Activated B cell treated with CpG ODN at 0.5 μM for 24 hours (primary cell): ENCODE results near the gene HERC5. TPM values are rescaled to one million over a fixed set of nuclear protein-coding genes. Genes with fewer than 3 reads are reported as not detected.

ENCODE experiments used
- ATAC-seq: fragments of 200-7000 bp; cut with Tn5 transposase; one replicate; pipeline ENCODE4 v1.10.0; 2021; ENCODE audit warnings: low read depth, mild to moderate bottlenecking, moderate library complexity
- CTCF ChIA-PET: fragments of 350-600 bp; sonication (Branson Sonifier 250); formaldehyde crosslinking; loops from one replicate; lab custom pipeline; 2021; ENCODE audit warnings: antibody characterized with exemption; lab: Charles Lee
- POLR2A ChIA-PET: fragments of 350-600 bp; sonication (Branson Sonifier 250); formaldehyde crosslinking; loops from one replicate; lab custom pipeline; 2021; ENCODE audit warnings: antibody characterized with exemption; lab: Charles Lee
- DNase-seq: peaks from one replicate; pipeline ENCODE4 v3.0.0; 2022
- H3K27ac Mint-ChIP-seq: one replicate; pipeline ENCODE4 v1.8.0; 2020; ENCODE audit warnings: mixed read lengths
- H3K27me3 Mint-ChIP-seq: one replicate; pipeline ENCODE4 v1.8.0; 2021; ENCODE audit warnings: mixed read lengths
- H3K36me3 Mint-ChIP-seq: one replicate; pipeline ENCODE4 v1.8.0; 2021; ENCODE audit warnings: low read depth, mixed read lengths
- H3K4me1 Mint-ChIP-seq: one replicate; pipeline ENCODE4 v1.8.0; 2021; ENCODE audit warnings: mixed read lengths
- H3K4me3 Mint-ChIP-seq: one replicate; pipeline ENCODE4 v1.8.0; 2020; ENCODE audit warnings: mild to moderate bottlenecking, mixed read lengths
- H3K9me3 Mint-ChIP-seq: one replicate; pipeline ENCODE4 v1.8.0; 2020; ENCODE audit warnings: mixed read lengths
- intact Hi-C: fragments of 100-400 bp; cut with micrococcal nuclease; formaldehyde crosslinking; loops from one replicate; pipeline ENCODE4 v1.15.1; 2024
- total RNA-seq: library from RNA; stranded (reverse); gene quantifications from 2 replicates; pipeline ENCODE4 v1.2.3, GENCODE V29; 2022
- TF ChIP-seq, protein P1 (sequence below): fragments of 200-600 bp; IDR thresholded peaks from one replicate; pipeline ENCODE4 v1.8.0; 2022; ENCODE audit warnings: antibody characterized with exemption, mild to moderate bottlenecking

The HERC5 gene
- total RNA-seq, 1 donor from 2014 or later, result 4.8 TPM

DNA sequence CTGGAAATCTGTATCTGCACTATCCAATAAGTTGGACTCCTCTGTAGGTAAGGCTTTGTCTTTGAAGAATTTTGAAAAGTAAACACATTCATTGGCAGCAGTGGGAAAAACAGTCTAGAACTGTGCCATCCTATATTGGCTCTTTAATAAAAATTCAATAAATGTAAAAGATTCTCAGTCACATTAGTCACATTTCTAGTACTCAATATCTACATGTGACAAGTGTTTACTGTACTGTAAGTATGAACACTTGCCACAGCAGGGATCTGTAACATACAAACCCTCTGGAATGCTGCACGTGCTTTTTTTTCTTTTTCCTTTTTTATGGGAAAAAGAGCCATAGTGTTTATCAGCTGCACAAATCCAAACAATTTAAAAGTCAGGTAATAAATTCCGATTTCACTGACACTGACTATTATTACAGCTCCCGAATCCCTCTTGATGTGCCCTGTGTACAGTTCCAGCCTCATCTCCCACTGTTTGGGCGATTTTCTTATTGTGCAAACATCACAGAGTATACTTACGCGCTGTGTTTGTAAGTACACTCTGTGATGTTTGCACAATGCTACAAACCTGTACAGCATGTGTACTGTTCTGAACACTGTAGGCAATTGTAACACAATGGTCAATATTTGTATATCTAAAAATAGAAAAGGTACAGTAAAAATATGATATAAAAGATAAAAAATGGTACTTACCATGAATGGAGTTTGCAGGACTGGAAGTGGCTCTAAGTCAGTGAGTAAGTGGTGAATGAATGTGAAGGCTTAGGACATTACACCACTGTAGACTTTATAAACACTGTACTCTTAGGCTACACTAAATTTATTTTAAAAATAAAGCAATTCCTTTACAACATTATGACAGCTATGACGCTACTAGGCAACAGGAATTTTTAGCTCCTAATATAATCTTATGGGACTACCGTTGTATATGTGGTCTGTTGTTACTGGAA, 57.9 kb downstream of the HERC5 start:
- Mint-ChIP-seq H3K4me3 (no peak overlapping the region), H3K27ac (no peak overlapping the region), H3K36me3 (peaks cover 2% of the 10 kb centered on the region), H3K9me3 (no peaks in the 10 kb centered on the region), H3K4me1 (no peaks in the 10 kb centered on the region), H3K27me3 (no peaks in the 10 kb centered on the region)
- ATAC-seq (no peak), DNase-seq (no peak)
- TF ChIP-seq, protein P1, sequence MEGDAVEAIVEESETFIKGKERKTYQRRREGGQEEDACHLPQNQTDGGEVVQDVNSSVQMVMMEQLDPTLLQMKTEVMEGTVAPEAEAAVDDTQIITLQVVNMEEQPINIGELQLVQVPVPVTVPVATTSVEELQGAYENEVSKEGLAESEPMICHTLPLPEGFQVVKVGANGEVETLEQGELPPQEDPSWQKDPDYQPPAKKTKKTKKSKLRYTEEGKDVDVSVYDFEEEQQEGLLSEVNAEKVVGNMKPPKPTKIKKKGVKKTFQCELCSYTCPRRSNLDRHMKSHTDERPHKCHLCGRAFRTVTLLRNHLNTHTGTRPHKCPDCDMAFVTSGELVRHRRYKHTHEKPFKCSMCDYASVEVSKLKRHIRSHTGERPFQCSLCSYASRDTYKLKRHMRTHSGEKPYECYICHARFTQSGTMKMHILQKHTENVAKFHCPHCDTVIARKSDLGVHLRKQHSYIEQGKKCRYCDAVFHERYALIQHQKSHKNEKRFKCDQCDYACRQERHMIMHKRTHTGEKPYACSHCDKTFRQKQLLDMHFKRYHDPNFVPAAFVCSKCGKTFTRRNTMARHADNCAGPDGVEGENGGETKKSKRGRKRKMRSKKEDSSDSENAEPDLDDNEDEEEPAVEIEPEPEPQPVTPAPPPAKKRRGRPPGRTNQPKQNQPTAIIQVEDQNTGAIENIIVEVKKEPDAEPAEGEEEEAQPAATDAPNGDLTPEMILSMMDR, result no peak
- ChIA-PET POLR2A (interaction anchor here (0.9 to 1.3 kb wide), 2 partner anchors 231 to 296 kb away, joined by 5 to 14 read pairs; partner anchors contain the start of gene PPM1K), CTCF (interaction anchor here (0.6 to 11.5 kb wide), 24 partner anchors 8 to 493 kb away, joined by 3 to 201 read pairs (median 4); partner anchors contain the start of genes HERC5, HERC6 and PPM1K)
- intact Hi-C loops, result loop anchor here (1.0 to 2.0 kb wide), 4 partner anchors 146 to 662 kb away; no protein-coding TSS in a partner anchor

DNA sequence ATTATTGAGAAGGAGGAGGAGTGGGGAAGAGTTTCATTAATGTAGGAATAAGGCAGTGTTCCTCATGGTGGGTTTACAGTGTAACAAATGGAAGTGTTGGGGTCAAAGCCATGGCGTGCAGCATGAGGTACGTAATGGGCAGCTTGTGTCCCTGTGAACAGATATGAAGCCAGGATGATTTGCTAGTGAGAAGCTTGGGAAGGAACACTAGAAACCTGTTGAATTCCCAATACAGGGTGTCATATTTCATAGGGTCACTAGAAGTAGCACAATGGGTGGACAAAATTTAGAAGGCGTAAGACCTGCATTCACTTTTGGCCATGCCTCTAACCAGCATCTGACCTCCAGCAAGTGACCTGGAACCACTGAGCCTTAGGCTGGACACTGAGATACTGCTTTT, 59.8 kb downstream of the HERC5 start:
- no peaks in the 10 kb centered on the region for H3K4me1 Mint-ChIP-seq
- POLR2A ChIA-PET, result no interaction called here
- ATAC-seq (no peak), DNase-seq (no peak)
- intact Hi-C loops, result loop anchor here (2.0 kb wide), 1 partner anchor 838 kb away; no protein-coding TSS in a partner anchor
- no peaks in the 10 kb centered on the region for H3K27me3 Mint-ChIP-seq
- H3K4me3 Mint-ChIP-seq, result no peak overlapping the region
- peaks cover 16% of the 10 kb centered on the region for H3K36me3 Mint-ChIP-seq
- CTCF ChIA-PET, result interaction anchor here (0.6 to 11.5 kb wide), 8 partner anchors 8 to 526 kb away, joined by 3 to 201 read pairs (median 4); no protein-coding TSS in a partner anchor
- TF ChIP-seq, protein P1, result no peak
- H3K9me3 Mint-ChIP-seq, result no peaks in the 10 kb centered on the region
- H3K27ac Mint-ChIP-seq, result no peak overlapping the region

GRCh38 chr4:88517825-88518224, 60.9 kb downstream of the HERC5 start:
- no peaks in the 10 kb centered on the region for H3K27me3 Mint-ChIP-seq
- DNase-seq (no peak), ATAC-seq (no peak)
- peaks cover 10% of the 10 kb centered on the region for H3K4me1 Mint-ChIP-seq
- H3K36me3 Mint-ChIP-seq, result peaks cover 21% of the 10 kb centered on the region
- intact Hi-C loops, result loop anchor here (2.0 kb wide), 1 partner anchor 839 kb away; no protein-coding TSS in a partner anchor
- CTCF ChIA-PET, result interaction anchor here (1.4 to 11.5 kb wide), 3 partner anchors 18 to 485 kb away, joined by 4 to 201 read pairs (median 4); no protein-coding TSS in a partner anchor
- no peak overlapping the region for H3K27ac Mint-ChIP-seq
- no peaks in the 10 kb centered on the region for H3K9me3 Mint-ChIP-seq
- POLR2A ChIA-PET, result no interaction called here
- no peak overlapping the region for H3K4me3 Mint-ChIP-seq
- TF ChIP-seq, protein P1, result no peak

GRCh38 chr4:88518911-88519310, 62.0 kb downstream of the HERC5 start:
- ChIA-PET CTCF (interaction anchor here (0.6 to 11.5 kb wide), 5 partner anchors 8 to 485 kb away, joined by 3 to 201 read pairs (median 3); no protein-coding TSS in a partner anchor), POLR2A (no interaction called here)
- DNase-seq (no peak), ATAC-seq (no peak)
- Mint-ChIP-seq H3K27ac (no peak overlapping the region), H3K4me1 (peaks cover 13% of the 10 kb centered on the region), H3K9me3 (no peaks in the 10 kb centered on the region), H3K4me3 (no peak overlapping the region), H3K27me3 (no peaks in the 10 kb centered on the region), H3K36me3 (peaks cover 22% of the 10 kb centered on the region)
- TF ChIP-seq, protein P1, result no peak
- intact Hi-C loops, result no loop called here
